GM23338 (cell line): ENCODE measurements around the gene GRIK1. TPM values are rescaled to one million over a fixed set of nuclear protein-coding genes. Genes with fewer than 3 reads are reported as not detected.
A peak's percentile ranks its signal among the peaks of the same experiment; 100 is the strongest.

Source experiments
- ATAC-seq: fragments of 200-7000 bp; cut with Tn5 transposase; 3 replicates; pipeline ENCODE4 v1.9.1; 2020
- DNase-seq: peaks from one replicate; pipeline ENCODE4 v3.0.0-alpha.2; 2015; ENCODE audit warnings: low spot score
- H2AFZ ChIP-seq: fragments of 200-600 bp; sonication (generic); 2 replicates; pipeline ENCODE4 v1.8.0; 2016; ENCODE audit warnings: antibody characterized with exemption, mild to moderate bottlenecking, moderate library complexity
- H3F3A ChIP-seq: fragments of 200-600 bp; sonication (generic); replicated peaks from 2 replicates; pipeline ENCODE4 v1.8.0; 2017; ENCODE audit warnings: antibody characterized with exemption, mixed run types, low read depth
- H3K27ac ChIP-seq: fragments of 200-600 bp; sonication (generic); 2 replicates; pipeline ENCODE4 v1.6.1; 2016; ENCODE audit warnings: low read depth
- H3K27me3 ChIP-seq: fragments of 200-600 bp; sonication (generic); 2 replicates; pipeline ENCODE4 v1.8.0; 2016; ENCODE audit warnings: mild to moderate bottlenecking, mixed run types, moderate library complexity; ENCODE audit not compliant: insufficient read depth
- H3K36me3 ChIP-seq: fragments of 200-600 bp; sonication (generic); 2 replicates; pipeline ENCODE4 v1.8.0; 2016; ENCODE audit warnings: mild to moderate bottlenecking; ENCODE audit not compliant: insufficient read depth
- H3K4me1 ChIP-seq: fragments of 200-600 bp; sonication (generic); 2 replicates; pipeline ENCODE4 v1.8.0; 2016; ENCODE audit warnings: mild to moderate bottlenecking, moderate library complexity; ENCODE audit not compliant: insufficient read depth
- H3K4me2 ChIP-seq: fragments of 200-600 bp; sonication (generic); 2 replicates; pipeline ENCODE4 v1.7.1; 2017; ENCODE audit warnings: mixed run types
- H3K4me3 ChIP-seq: fragments of 200-600 bp; sonication (generic); 2 replicates; pipeline ENCODE4 v1.6.1; 2016; ENCODE audit warnings: mixed run types
- H3K79me2 ChIP-seq: fragments of 200-600 bp; sonication (generic); replicated peaks from 2 replicates; pipeline ENCODE4 v1.8.0; 2017; ENCODE audit warnings: mild to moderate bottlenecking; ENCODE audit not compliant: insufficient read depth
- H3K9me2 ChIP-seq: fragments of 200-600 bp; sonication (generic); 2 replicates; pipeline ENCODE4 v1.8.0; 2017; ENCODE audit not compliant: insufficient read depth
- H4K20me1 ChIP-seq: fragments of 200-600 bp; sonication (generic); replicated peaks from 2 replicates; pipeline ENCODE4 v1.8.0; 2017; ENCODE audit warnings: mild to moderate bottlenecking; ENCODE audit not compliant: insufficient read depth
- H3K27ac Mint-ChIP-seq: 2 replicates; pipeline ENCODE4 v1.8.0; 2020; ENCODE audit warnings: inconsistent platforms, mild to moderate bottlenecking, moderate library complexity, mixed read lengths
- H3K27me3 Mint-ChIP-seq: 3 replicates; pipeline ENCODE4 v1.8.0; 2022; ENCODE audit warnings: low read depth, mild to moderate bottlenecking, moderate library complexity, mixed read lengths, inconsistent platforms; ENCODE audit not compliant: insufficient read depth, poor library complexity
- H3K36me3 Mint-ChIP-seq: 3 replicates; pipeline ENCODE4 v1.8.0; 2021; ENCODE audit warnings: low read depth, mild to moderate bottlenecking, inconsistent platforms, moderate library complexity, mixed read lengths
- H3K4me1 Mint-ChIP-seq: 3 replicates; pipeline ENCODE4 v1.8.0; 2020; ENCODE audit warnings: mild to moderate bottlenecking, inconsistent platforms, mixed read lengths
- H3K4me3 Mint-ChIP-seq: 3 replicates; pipeline ENCODE4 v1.8.0; 2021; ENCODE audit warnings: moderate library complexity, mild to moderate bottlenecking, inconsistent platforms, mixed read lengths
- H3K9me3 Mint-ChIP-seq: 3 replicates; pipeline ENCODE4 v1.8.0; 2020; ENCODE audit warnings: moderate library complexity, mild to moderate bottlenecking, inconsistent platforms, mixed read lengths
- CREB1 ChIP-seq: fragments of 250-450 bp; sonication (Bioruptor Pico); IDR thresholded peaks from 2 replicates; pipeline ENCODE4 v1.5.0; 2020; ENCODE audit warnings: low read depth, mild to moderate bottlenecking, moderate library complexity
- EZH2 ChIP-seq: fragments of 200-600 bp; sonication (generic); IDR thresholded peaks from one replicate; pipeline ENCODE4 v1.8.0; 2017; ENCODE audit warnings: antibody characterized with exemption, mild to moderate bottlenecking, low read depth; ENCODE audit not compliant: unreplicated experiment
- EZH2phosphoT487 ChIP-seq: fragments of 200-600 bp; sonication (generic); IDR thresholded peaks from one replicate; pipeline ENCODE4 v1.8.1; 2018; ENCODE audit warnings: antibody characterized with exemption; ENCODE audit not compliant: unreplicated experiment
- JUNB ChIP-seq: IDR thresholded peaks from one replicate; pipeline ENCODE4 v1.6.1; 2016; ENCODE audit warnings: antibody characterized with exemption; ENCODE audit not compliant: unreplicated experiment
- NANOG ChIP-seq: IDR thresholded peaks from 2 replicates; pipeline ENCODE4 v1.6.1; 2016; ENCODE audit warnings: antibody characterized with exemption, borderline replicate concordance
- POLR2AphosphoS5 ChIP-seq: IDR thresholded peaks from 2 replicates; pipeline ENCODE4 v1.6.1; 2016; ENCODE audit warnings: antibody characterized with exemption, low read depth
- STAT1 ChIP-seq: IDR thresholded peaks from one replicate; pipeline ENCODE4 v1.6.1; 2016; ENCODE audit warnings: antibody characterized with exemption; ENCODE audit not compliant: unreplicated experiment
- ZNF114 ChIP-seq: fragments of 250-450 bp; sonication (Bioruptor Pico); IDR thresholded peaks from 2 replicates; pipeline ENCODE4 v1.5.0; 2020; ENCODE audit warnings: mild to moderate bottlenecking, moderate library complexity
- ZNF331 ChIP-seq: fragments of 250-450 bp; sonication (Bioruptor Pico); IDR thresholded peaks from 2 replicates; pipeline ENCODE4 v1.5.0; 2020; ENCODE audit warnings: low read depth, mild to moderate bottlenecking, moderate library complexity
- ZNF462 ChIP-seq: fragments of 250-450 bp; sonication (Bioruptor Pico); IDR thresholded peaks from 2 replicates; pipeline ENCODE4 v1.5.0; 2020; ENCODE audit warnings: mild to moderate bottlenecking, moderate library complexity
- polyA plus RNA-seq: library from polyadenylated mRNA; unstranded; fragments of >200 nt; fragmentation: Nextera tagmentation; extraction: Ambion mirVana; gene quantifications from 2 replicates; pipeline ENCODE4 v1.2.1, GENCODE V29; 2016
- total RNA-seq: library from RNA; depleted of rRNA; stranded (reverse); fragments of >200 nt; shearing (Covaris generic); gene quantifications from 2 replicates; pipeline ENCODE4 v1.2.3, GENCODE V29; 2014
- TF ChIP-seq, protein P1 (sequence below): IDR thresholded peaks from 2 replicates; pipeline ENCODE4 v1.6.1; 2016; ENCODE audit warnings: antibody characterized with exemption
- TF ChIP-seq, protein P2 (sequence below), 2 experiments: fragments of 200-600 bp in 1 of 2; sonication (generic) in 1 of 2; conservative IDR thresholded peaks; 2 replicates each; pipeline versions ENCODE4 v1.5.1 to v1.6.1; 2016 to 2017; ENCODE audit warnings: antibody characterized with exemption in 2 of 2, low read depth in 2 of 2, mild to moderate bottlenecking in 2 of 2, moderate library complexity in 1 of 2
- TF ChIP-seq, protein P3 (sequence below): IDR thresholded peaks from one replicate; pipeline ENCODE4 v1.6.1; 2018; ENCODE audit warnings: antibody characterized with exemption; ENCODE audit not compliant: unreplicated experiment

GRIK1 gene
- total and polyA plus RNA-seq, 2 experiments from 2014 or later, result 0.18 to 0.42 TPM

GRCh38 chr21:29800056-29800455 lies 139.7 kb downstream of the GRIK1 start:
- TF ChIP-seq, protein P1, sequence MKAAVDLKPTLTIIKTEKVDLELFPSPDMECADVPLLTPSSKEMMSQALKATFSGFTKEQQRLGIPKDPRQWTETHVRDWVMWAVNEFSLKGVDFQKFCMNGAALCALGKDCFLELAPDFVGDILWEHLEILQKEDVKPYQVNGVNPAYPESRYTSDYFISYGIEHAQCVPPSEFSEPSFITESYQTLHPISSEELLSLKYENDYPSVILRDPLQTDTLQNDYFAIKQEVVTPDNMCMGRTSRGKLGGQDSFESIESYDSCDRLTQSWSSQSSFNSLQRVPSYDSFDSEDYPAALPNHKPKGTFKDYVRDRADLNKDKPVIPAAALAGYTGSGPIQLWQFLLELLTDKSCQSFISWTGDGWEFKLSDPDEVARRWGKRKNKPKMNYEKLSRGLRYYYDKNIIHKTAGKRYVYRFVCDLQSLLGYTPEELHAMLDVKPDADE, result no peak
- TF ChIP-seq ZNF331 (CRISPR knock-in tag), result no peak
- no peak for TF ChIP-seq CREB1 (CRISPR knock-in tag)
- no peak for TF ChIP-seq STAT1
- no peak for TF ChIP-seq POLR2AphosphoS5
- TF ChIP-seq, protein P2, sequence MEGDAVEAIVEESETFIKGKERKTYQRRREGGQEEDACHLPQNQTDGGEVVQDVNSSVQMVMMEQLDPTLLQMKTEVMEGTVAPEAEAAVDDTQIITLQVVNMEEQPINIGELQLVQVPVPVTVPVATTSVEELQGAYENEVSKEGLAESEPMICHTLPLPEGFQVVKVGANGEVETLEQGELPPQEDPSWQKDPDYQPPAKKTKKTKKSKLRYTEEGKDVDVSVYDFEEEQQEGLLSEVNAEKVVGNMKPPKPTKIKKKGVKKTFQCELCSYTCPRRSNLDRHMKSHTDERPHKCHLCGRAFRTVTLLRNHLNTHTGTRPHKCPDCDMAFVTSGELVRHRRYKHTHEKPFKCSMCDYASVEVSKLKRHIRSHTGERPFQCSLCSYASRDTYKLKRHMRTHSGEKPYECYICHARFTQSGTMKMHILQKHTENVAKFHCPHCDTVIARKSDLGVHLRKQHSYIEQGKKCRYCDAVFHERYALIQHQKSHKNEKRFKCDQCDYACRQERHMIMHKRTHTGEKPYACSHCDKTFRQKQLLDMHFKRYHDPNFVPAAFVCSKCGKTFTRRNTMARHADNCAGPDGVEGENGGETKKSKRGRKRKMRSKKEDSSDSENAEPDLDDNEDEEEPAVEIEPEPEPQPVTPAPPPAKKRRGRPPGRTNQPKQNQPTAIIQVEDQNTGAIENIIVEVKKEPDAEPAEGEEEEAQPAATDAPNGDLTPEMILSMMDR (conservative IDR thresholded peaks at IDR 0.05; ENCODE audit: low read depth in 2 of 2), result no peak
- TF ChIP-seq ZNF462 (CRISPR knock-in tag), result no peak
- TF ChIP-seq ZNF114 (CRISPR knock-in tag), result no peak
- TF ChIP-seq, protein P3, sequence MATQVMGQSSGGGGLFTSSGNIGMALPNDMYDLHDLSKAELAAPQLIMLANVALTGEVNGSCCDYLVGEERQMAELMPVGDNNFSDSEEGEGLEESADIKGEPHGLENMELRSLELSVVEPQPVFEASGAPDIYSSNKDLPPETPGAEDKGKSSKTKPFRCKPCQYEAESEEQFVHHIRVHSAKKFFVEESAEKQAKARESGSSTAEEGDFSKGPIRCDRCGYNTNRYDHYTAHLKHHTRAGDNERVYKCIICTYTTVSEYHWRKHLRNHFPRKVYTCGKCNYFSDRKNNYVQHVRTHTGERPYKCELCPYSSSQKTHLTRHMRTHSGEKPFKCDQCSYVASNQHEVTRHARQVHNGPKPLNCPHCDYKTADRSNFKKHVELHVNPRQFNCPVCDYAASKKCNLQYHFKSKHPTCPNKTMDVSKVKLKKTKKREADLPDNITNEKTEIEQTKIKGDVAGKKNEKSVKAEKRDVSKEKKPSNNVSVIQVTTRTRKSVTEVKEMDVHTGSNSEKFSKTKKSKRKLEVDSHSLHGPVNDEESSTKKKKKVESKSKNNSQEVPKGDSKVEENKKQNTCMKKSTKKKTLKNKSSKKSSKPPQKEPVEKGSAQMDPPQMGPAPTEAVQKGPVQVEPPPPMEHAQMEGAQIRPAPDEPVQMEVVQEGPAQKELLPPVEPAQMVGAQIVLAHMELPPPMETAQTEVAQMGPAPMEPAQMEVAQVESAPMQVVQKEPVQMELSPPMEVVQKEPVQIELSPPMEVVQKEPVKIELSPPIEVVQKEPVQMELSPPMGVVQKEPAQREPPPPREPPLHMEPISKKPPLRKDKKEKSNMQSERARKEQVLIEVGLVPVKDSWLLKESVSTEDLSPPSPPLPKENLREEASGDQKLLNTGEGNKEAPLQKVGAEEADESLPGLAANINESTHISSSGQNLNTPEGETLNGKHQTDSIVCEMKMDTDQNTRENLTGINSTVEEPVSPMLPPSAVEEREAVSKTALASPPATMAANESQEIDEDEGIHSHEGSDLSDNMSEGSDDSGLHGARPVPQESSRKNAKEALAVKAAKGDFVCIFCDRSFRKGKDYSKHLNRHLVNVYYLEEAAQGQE, result no peak
- TF ChIP-seq EZH2phosphoT487, result no peak
- no peak for TF ChIP-seq NANOG
- TF ChIP-seq EZH2, result no peak
- TF ChIP-seq JUNB, result no peak
- no peaks in the 10 kb centered on the region for H3K36me3 ChIP-seq
- H4K20me1 ChIP-seq, result no peaks in the 10 kb centered on the region
- Mint-ChIP-seq H3K27ac (0 out of 2 replicates have a peak overlapping the region, but pooled peaks have one; percentile 28), H3K4me1 (peaks cover 18% of the 10 kb centered on the region), H3K36me3 (no peaks in the 10 kb centered on the region), H3K4me3 (no peak overlapping the region), H3K9me3 (no peaks in the 10 kb centered on the region), H3K27me3 (peaks cover 3% of the 10 kb centered on the region)
- ATAC-seq, result peak; percentile 76
- H3K27ac ChIP-seq, result peak overlapping the region; percentile 65
- no peaks in the 10 kb centered on the region for H3K79me2 ChIP-seq
- 0 out of 2 replicates have a peak, but pooled peaks cover 4% of the 10 kb centered on the region for H3K9me2 ChIP-seq
- DNase-seq, result peak; percentile 29
- no peaks in the 10 kb centered on the region for H3F3A ChIP-seq
- no peak overlapping the region for H2AFZ ChIP-seq
- no peak overlapping the region for H3K4me3 ChIP-seq
- H3K4me2 ChIP-seq, result no peak overlapping the region
- H3K4me1 ChIP-seq, result peaks cover 7% of the 10 kb centered on the region
- no peaks in the 10 kb centered on the region for H3K27me3 ChIP-seq
